Calu3 (cell line): ENCODE results near the gene DPYSL3. TPM values are rescaled to one million over a fixed set of nuclear protein-coding genes. Genes with fewer than 3 reads are reported as not detected.

Experiments
- BruUV-seq: library from RNA; stranded (reverse); fragments of 400-500 nt; replicated peaks from 2 replicates; lab custom pipeline; 2021; lab: Mats Ljungman, UMichigan
- CTCF ChIA-PET: fragments of 300-600 bp; sonication (Branson Sonifier 250); formaldehyde crosslinking; loops from one replicate; lab custom pipeline; 2022; ENCODE audit warnings: antibody characterized with exemption; lab: Charles Lee
- DNase-seq: peaks from one replicate; pipeline ENCODE4 v3.0.0; 2022
- H3K27ac Mint-ChIP-seq: one replicate; pipeline ENCODE4 v1.8.0; 2022; ENCODE audit warnings: mixed read lengths; ENCODE audit not compliant: unreplicated experiment
- H3K27me3 Mint-ChIP-seq: one replicate; pipeline ENCODE4 v1.8.0; 2022; ENCODE audit warnings: mixed read lengths; ENCODE audit not compliant: unreplicated experiment
- H3K36me3 Mint-ChIP-seq: one replicate; pipeline ENCODE4 v1.8.0; 2022; ENCODE audit warnings: mild to moderate bottlenecking, moderate library complexity, mixed read lengths; ENCODE audit not compliant: insufficient read depth, unreplicated experiment
- H3K4me1 Mint-ChIP-seq: one replicate; pipeline ENCODE4 v1.8.0; 2022; ENCODE audit warnings: mild to moderate bottlenecking, low read depth, mixed read lengths; ENCODE audit not compliant: unreplicated experiment
- H3K4me3 Mint-ChIP-seq: one replicate; pipeline ENCODE4 v1.8.0; 2022; ENCODE audit warnings: mild to moderate bottlenecking, low read depth, moderate library complexity, mixed read lengths; ENCODE audit not compliant: unreplicated experiment
- H3K9me3 Mint-ChIP-seq: one replicate; pipeline ENCODE4 v1.8.0; 2022; ENCODE audit warnings: low read depth, mixed read lengths; ENCODE audit not compliant: unreplicated experiment
- CTCF ChIP-seq: fragments of 200-600 bp; IDR thresholded peaks from one replicate; pipeline ENCODE4 v1.8.0; 2022; ENCODE audit warnings: antibody characterized with exemption; ENCODE audit not compliant: unreplicated experiment
- intact Hi-C: fragments of 100-400 bp; cut with micrococcal nuclease; formaldehyde crosslinking; loops from one replicate; pipeline ENCODE4 v1.10.0; 2022; ENCODE audit not compliant: unreplicated experiment
- total RNA-seq: library from RNA; stranded (reverse); gene quantifications from 2 replicates; pipeline ENCODE4 v1.2.3, GENCODE V29; 2022

DPYSL3 gene
- total RNA-seq, 1 experiment from 2014 or later, result 26.6 TPM

GRCh38 chr5:147404706-147405105, 105.2 kb downstream of the DPYSL3 start:
- DNase-seq, result no peak
- Mint-ChIP-seq H3K4me1 (peaks cover 17% of the 10 kb centered on the region), H3K36me3 (peaks cover 6% of the 10 kb centered on the region), H3K27me3 (no peaks in the 10 kb centered on the region), H3K9me3 (no peaks in the 10 kb centered on the region), H3K4me3 (no peak overlapping the region), H3K27ac (peak overlapping the region; percentile 89)
- BruUV-seq, result no TSS peak
- no peak for TF ChIP-seq CTCF
- intact Hi-C loops, result loop anchor here (5.0 kb wide), 1 partner anchor 173 kb away; no protein-coding TSS in a partner anchor
- CTCF ChIA-PET, result interaction anchor here (0.8 to 1.4 kb wide), 5 partner anchors 11 to 442 kb away, joined by 3 to 6 read pairs (median 4); no protein-coding TSS in a partner anchor

DNA sequence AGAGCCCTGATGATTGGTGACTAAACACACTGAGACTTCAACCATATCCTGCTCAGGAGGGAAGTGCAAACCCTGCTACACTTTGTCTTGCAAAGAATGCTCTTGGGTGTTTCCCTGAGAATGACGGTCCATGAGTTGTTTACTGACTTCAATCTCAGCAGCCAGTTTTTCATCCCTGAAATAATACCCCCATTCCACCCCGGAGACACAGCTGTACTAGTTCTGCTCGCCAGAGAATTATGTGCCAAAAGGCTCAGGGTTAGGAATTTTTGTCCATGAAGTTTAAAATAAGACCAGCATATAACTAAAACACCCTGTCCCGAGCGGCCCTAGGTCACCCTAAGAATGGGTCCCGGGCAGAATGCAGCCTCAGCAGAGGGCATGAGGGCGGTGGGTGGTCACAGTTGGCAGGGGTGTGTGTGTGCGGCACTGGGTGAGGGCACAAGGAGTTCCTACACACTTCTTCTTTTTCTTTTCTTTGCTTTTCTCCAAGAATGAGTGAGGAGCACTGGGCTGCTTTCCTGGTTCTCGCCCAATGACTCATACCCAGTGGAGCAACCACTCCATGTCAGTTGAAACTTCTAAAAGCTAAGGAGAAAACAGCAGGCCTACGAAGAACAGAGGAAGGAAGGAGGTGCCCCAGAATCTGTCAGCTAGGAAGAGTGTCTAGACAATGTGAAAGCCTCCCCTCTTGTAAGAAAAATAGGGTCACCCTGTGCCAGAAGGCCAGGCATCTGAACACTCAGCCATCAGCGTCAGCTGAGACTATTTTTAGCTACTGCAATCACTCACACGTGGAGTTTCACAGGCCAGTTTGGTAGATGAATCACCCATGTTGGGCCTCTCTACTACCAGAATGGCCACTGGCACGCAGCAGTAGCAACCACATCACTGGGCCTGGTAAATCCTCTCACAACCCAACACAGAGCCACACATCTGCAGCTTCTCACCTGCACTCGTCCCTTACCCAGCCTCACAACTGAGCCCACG, 105.9 kb downstream of the DPYSL3 start:
- H3K27ac Mint-ChIP-seq, result peak overlapping the region; percentile 89

DNA sequence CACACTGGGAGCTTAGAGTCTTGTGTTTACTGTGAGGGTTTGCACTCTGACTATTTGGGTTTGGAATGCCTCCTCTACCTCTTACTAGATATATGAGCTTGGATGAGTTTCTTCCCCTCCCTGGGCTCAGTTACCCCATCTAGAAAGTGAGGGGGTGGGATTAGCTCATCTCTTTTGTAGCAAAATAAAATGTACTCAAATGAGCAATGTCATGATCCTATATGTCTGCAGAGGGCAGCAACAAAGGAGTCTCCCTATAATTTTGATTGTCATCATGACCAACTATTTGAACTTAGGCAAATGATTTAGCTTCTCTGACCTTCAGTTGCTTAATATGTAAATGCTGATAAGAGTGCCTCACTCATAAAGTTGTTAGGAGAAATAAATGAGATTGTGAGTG, 109.0 kb downstream of the DPYSL3 start:
- no TSS peak for BruUV-seq
- CTCF ChIA-PET, result no interaction called here
- H3K27me3 Mint-ChIP-seq, result no peaks in the 10 kb centered on the region

More for the DNA sequence above, 105.9 kb downstream of the DPYSL3 start:
- H3K27me3 Mint-ChIP-seq, result no peaks in the 10 kb centered on the region
- no peak for TF ChIP-seq CTCF
- H3K36me3 Mint-ChIP-seq, result peaks cover 6% of the 10 kb centered on the region
- DNase-seq, result peak; percentile 51
- no TSS peak for BruUV-seq
- intact Hi-C loops, result loop anchor here (5.0 kb wide), 1 partner anchor 173 kb away; no protein-coding TSS in a partner anchor
- peaks cover 17% of the 10 kb centered on the region for H3K4me1 Mint-ChIP-seq
- H3K9me3 Mint-ChIP-seq, result no peaks in the 10 kb centered on the region
- peak overlapping the region; percentile 28 for H3K4me3 Mint-ChIP-seq
- CTCF ChIA-PET, result interaction anchor here (0.8 to 1.4 kb wide), 6 partner anchors 12 to 441 kb away, joined by 3 to 6 read pairs (median 4); no protein-coding TSS in a partner anchor

More for the DNA sequence above, 109.0 kb downstream of the DPYSL3 start:
- H3K4me1 Mint-ChIP-seq, result peaks cover 17% of the 10 kb centered on the region
- DNase-seq, result no peak
- intact Hi-C loops, result loop anchor here (5.0 kb wide), 1 partner anchor 176 kb away; no protein-coding TSS in a partner anchor
- no peak overlapping the region for H3K4me3 Mint-ChIP-seq
- TF ChIP-seq CTCF, result no peak
- peaks cover 6% of the 10 kb centered on the region for H3K36me3 Mint-ChIP-seq
- H3K9me3 Mint-ChIP-seq, result no peaks in the 10 kb centered on the region
- no peak overlapping the region for H3K27ac Mint-ChIP-seq
